Adrenal gland (tissue), 12 donors: ENCODE results near the gene CTAGE1. TPM values are rescaled to one million over a fixed set of nuclear protein-coding genes. Genes with fewer than 3 reads are reported as not detected.

Source experiments
- DNase-seq, 7 donors: peaks; one replicate each; pipeline ENCODE4 v3.0.0-alpha.2; 2019 to 2020
- H3K27ac ChIP-seq, 5 donors: fragments of 200-600 bp; sonication (generic) in 4 of 5; 1 replicate in 3 of 5; 2 replicates in 2 of 5; pipeline versions ENCODE4 v1.5.1 to v1.8.0; 2016 to 2020; ENCODE audit warnings: mild to moderate bottlenecking in 1 of 5
- H3K27me3 ChIP-seq: fragments of 200-600 bp; 2 replicates; pipeline ENCODE4 v1.8.0; 2021
- H3K36me3 ChIP-seq, 2 donors: fragments of 200-600 bp; replicated peaks in 1 of 2; 1 replicate in 1 of 2; 2 replicates in 1 of 2; pipeline versions ENCODE4 v1.5.1 to v1.8.0; 2018 to 2022
- H3K4me1 ChIP-seq, 2 donors: fragments of 200-600 bp; replicated peaks in 1 of 2; 1 replicate in 1 of 2; 2 replicates in 1 of 2; pipeline versions ENCODE4 v1.5.1 to v1.8.0; 2018 to 2021
- H3K4me3 ChIP-seq, 4 donors: fragments of 200-600 bp; sonication (generic) in 3 of 4; one replicate each; pipeline ENCODE4 v1.5.1; 2016 to 2018
- H3K9me3 ChIP-seq, 3 donors: fragments of 200-600 bp; sonication (generic) in 1 of 3; replicated peaks in 1 of 3; 1 replicate in 2 of 3; 2 replicates in 1 of 3; pipeline versions ENCODE4 v1.5.1 to v1.8.0; 2016 to 2021
- POLR2A ChIP-seq, 2 donors: fragments of 450-650 bp; IDR thresholded peaks; one replicate each; pipeline ENCODE4 v1.6.1; 2017; ENCODE audit warnings: antibody characterized with exemption in 2 of 2, mild to moderate bottlenecking in 2 of 2, moderate library complexity in 1 of 2
- WGBS, 4 donors: extraction: QIAGEN DNeasy Blood & Tissue Kit in 2 of 4; methylation state at CpG; one replicate each; pipeline versions ENCODE4 v1.1.5 to v1.1.7; 2013 to 2017; 5-methylcytosine and 5-hydroxymethylcytosine counted together
- intact Hi-C, 2 donors: fragments of 100-400 bp; cut with DNase I; formaldehyde crosslinking; loops; one replicate each; pipeline versions ENCODE4 v1.14.1 to v1.15.0; 2022 to 2023
- polyA plus RNA-seq, 3 donors: library from polyadenylated mRNA; stranded (reverse); fragments of 200-250 nt in 2 of 3; fragments of 350-450 nt in 1 of 3; fragmentation: Illumina TruSeq in 1 of 3; extraction: RNeasy Lipid Tissue Mini Kit (QIAGEN cat#74804) in 1 of 3; gene quantifications; one replicate each; pipeline ENCODE4 v1.2.3, GENCODE V29; 2013 to 2014
- total RNA-seq, 9 donors: library from RNA; depleted of rRNA in 4 of 9; stranded (reverse); fragments of >200 nt in 4 of 9; fragments of 120-200 nt in 1 of 9; fragmentation: NEBNext Ultra II Directional in 1 of 9; extraction: Animal tissue kit (Norgen Biotek cat#: 25700) in 1 of 9; gene quantifications; one replicate each; pipeline versions ENCODE4 v1.1.0 to v1.2.4, GENCODE V29; 2013 to 2023
- TF ChIP-seq, protein P1 (sequence below), 6 experiments: fragments of 450-650 bp in 4 of 6; fragments of 200-600 bp in 2 of 6; sonication (generic) in 1 of 6; IDR thresholded peaks; 1 replicate in 5 of 6; 2 replicates in 1 of 6; pipeline versions ENCODE4 v1.5.1 to v1.8.0; 2016 to 2021; ENCODE audit warnings: antibody characterized with exemption in 6 of 6, mild to moderate bottlenecking in 2 of 6, moderate library complexity in 1 of 6
- donor health status: healthy with polysubstance abuse.
- donor health status: Bipolar disorder and iron deficiency.
- donor health status: DM: yes; HTN: yes; CAD: no.
- donor health status: DM: no; HTN: no; CAD: no.
- donor health status: DM: no; HTN: no; CAD: no.
- donor health status: DM: yes; HTN: yes; CAD: no.

The CTAGE1 gene
- total and polyA plus RNA-seq, 12 donors, result under 0.01 to 0.14 (median 0.04) TPM; not detected in 9

DNA sequence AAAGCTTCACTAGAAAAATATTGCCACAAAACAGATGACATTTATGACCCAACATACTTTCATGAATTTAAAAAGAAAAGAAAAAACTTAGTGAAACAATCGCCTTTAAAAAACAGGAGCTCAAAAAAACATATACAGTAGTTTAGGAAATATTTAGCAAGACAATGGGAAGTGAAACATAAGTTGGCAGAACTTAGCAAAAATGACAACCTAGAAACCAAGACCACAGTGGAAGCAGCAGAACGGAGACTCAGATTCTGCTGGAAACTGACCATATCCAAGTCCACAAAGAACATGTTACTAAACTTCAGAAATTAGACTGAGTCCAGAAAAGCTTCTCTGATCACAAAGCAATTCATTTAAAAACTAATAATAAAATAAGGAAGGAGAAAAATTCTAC is 41.8 kb upstream of the CTAGE1 start:
- Histone ChIP-seq H3K4me3 (no peak overlapping the region), H3K4me1 (peaks cover 0 to 4% of the 10 kb centered on the region in 2 donors), H3K36me3 (no peaks in the 10 kb centered on the region), H3K27me3 (no peaks in the 10 kb centered on the region), H3K27ac (no peak overlapping the region), H3K9me3 (no peaks in the 10 kb centered on the region)
- WGBS, 4 donors, result 71 to 74% (median 72%) methylated on average over 2 of the region's 2 CpGs
- intact Hi-C loops, result no loop called here
- TF ChIP-seq, protein P1, sequence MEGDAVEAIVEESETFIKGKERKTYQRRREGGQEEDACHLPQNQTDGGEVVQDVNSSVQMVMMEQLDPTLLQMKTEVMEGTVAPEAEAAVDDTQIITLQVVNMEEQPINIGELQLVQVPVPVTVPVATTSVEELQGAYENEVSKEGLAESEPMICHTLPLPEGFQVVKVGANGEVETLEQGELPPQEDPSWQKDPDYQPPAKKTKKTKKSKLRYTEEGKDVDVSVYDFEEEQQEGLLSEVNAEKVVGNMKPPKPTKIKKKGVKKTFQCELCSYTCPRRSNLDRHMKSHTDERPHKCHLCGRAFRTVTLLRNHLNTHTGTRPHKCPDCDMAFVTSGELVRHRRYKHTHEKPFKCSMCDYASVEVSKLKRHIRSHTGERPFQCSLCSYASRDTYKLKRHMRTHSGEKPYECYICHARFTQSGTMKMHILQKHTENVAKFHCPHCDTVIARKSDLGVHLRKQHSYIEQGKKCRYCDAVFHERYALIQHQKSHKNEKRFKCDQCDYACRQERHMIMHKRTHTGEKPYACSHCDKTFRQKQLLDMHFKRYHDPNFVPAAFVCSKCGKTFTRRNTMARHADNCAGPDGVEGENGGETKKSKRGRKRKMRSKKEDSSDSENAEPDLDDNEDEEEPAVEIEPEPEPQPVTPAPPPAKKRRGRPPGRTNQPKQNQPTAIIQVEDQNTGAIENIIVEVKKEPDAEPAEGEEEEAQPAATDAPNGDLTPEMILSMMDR (IDR thresholded peaks at IDR 0.05), result no peak
- TF ChIP-seq POLR2A (IDR thresholded peaks at IDR 0.05), result no peak
- no peak for DNase-seq

DNA sequence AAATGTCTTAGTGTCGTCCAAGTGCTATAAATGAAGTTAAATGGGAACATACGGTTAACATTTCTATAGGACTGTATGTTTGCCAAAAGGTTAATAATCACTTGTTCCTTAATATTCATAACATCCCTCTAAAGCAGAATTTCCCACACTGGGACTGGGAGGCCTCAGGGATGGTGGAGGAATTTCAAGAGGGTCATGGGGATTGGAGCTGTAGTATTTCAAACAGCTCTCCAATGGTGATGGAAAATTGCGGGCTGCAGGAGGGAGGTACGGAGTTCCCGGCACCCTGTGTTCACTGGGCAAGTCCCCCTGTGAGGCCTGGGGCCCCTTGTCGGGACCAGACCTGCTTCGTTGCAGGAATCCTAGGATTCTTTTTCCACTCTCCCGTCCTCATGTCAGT is 39.8 kb upstream of the CTAGE1 start:
- intact Hi-C loops, result no loop called here
- H3K27ac ChIP-seq, result no peak overlapping the region
- no peaks in the 10 kb centered on the region for H3K27me3 ChIP-seq
- no peak for DNase-seq
- no peaks in the 10 kb centered on the region for H3K36me3 ChIP-seq
- 94 to 98% (median 96%) methylated on average over 7 to 8 of the region's 8 CpGs for WGBS, 4 donors
- H3K4me3 ChIP-seq, result no peak overlapping the region
- H3K4me1 ChIP-seq, result peaks cover 0 to 4% of the 10 kb centered on the region in 2 donors
- TF ChIP-seq POLR2A (IDR thresholded peaks at IDR 0.05), result no peak
- TF ChIP-seq, protein P1 (IDR thresholded peaks at IDR 0.05), result no peak
- H3K9me3 ChIP-seq, result no peaks in the 10 kb centered on the region

DNA sequence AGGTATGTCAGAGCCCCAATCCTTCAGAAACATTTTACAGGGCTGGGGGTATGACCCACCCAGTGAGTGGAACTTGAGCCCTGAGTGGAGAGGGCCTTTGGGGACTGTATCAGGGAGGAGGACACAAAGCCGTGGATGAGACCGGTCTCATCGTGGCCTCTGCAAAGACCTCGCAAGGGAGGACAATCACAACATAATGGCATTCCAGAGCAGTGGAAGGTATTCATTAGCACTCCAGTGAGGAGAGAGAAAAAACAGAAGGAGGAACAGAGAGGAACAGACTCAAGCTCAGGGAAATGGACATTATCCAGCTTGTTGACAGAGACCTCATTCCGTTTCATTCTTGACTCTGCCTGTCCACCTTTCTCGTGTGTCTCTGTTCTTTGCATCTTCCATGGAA is 38.8 kb upstream of the CTAGE1 start:
- H3K36me3 ChIP-seq, result no peaks in the 10 kb centered on the region
- no peak overlapping the region for H3K27ac ChIP-seq
- intact Hi-C loops, result no loop called here

DNA sequence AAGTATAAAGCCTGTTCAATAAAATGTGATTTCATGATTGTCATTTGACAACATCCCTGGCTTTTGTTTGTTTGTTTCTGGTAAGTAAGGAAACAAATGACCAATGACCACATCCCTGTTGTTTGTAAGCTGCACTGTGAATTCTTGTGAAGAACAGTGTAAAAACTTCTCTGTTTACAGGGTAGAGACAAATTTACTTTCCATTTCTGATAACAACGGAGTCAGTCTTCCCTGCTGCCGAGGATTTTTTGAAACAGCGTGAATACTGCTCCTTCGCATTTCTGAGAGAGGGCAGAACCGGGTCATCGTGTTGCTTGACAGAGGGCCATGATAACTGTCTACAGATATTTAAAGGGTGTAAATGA is 38.4 kb upstream of the CTAGE1 start:
- no peaks in the 10 kb centered on the region for H3K27me3 ChIP-seq
- H3K4me3 ChIP-seq, result no peak overlapping the region
- H3K36me3 ChIP-seq, result no peaks in the 10 kb centered on the region
- H3K4me1 ChIP-seq, result peaks cover 0 to 4% of the 10 kb centered on the region in 2 donors
- TF ChIP-seq, protein P1 (IDR thresholded peaks at IDR 0.05), result no peak
- TF ChIP-seq POLR2A (IDR thresholded peaks at IDR 0.05), result no peak
- no peaks in the 10 kb centered on the region for H3K9me3 ChIP-seq
- H3K27ac ChIP-seq, result no peak overlapping the region
- intact Hi-C loops, result no loop called here
- WGBS, 4 donors, result 67 to 78% (median 72%) methylated on average over 6 of the region's 6 CpGs
- no peak for DNase-seq

More for the DNA sequence above, 38.8 kb upstream of the CTAGE1 start:
- TF ChIP-seq, protein P1 (IDR thresholded peaks at IDR 0.05), result no peak
- TF ChIP-seq POLR2A (IDR thresholded peaks at IDR 0.05), result no peak
- Histone ChIP-seq H3K9me3 (no peaks in the 10 kb centered on the region), H3K27me3 (no peaks in the 10 kb centered on the region), H3K4me1 (peaks cover 0 to 4% of the 10 kb centered on the region in 2 donors), H3K4me3 (no peak overlapping the region)
- DNase-seq, result no peak
- 83 to 92% (median 87%) methylated on average over 6 of the region's 6 CpGs for WGBS, 4 donors
